Endothelial cell (in vitro differentiated cells): ENCODE results near the gene RFC1. TPM values are rescaled to one million over a fixed set of nuclear protein-coding genes. Genes with fewer than 3 reads are reported as not detected.
"Not testable (repeated sequence)": the region's sequence is repeated elsewhere in the genome, so short reads cannot be mapped to it uniquely, and the experiment has no call there.

Source experiments
- DNase-seq: peaks from one replicate; pipeline ENCODE4 v3.0.0; 2021; ENCODE audit warnings: low spot score
- H3K27ac Mint-ChIP-seq: one replicate; pipeline ENCODE4 v1.8.0; 2021; ENCODE audit warnings: mixed read lengths, inconsistent platforms; ENCODE audit not compliant: unreplicated experiment
- H3K27me3 Mint-ChIP-seq: one replicate; pipeline ENCODE4 v1.8.0; 2021; ENCODE audit warnings: mild to moderate bottlenecking, moderate library complexity, mixed read lengths, inconsistent platforms; ENCODE audit not compliant: unreplicated experiment
- H3K36me3 Mint-ChIP-seq: one replicate; pipeline ENCODE4 v1.8.0; 2021; ENCODE audit warnings: mild to moderate bottlenecking, low read depth, mixed read lengths, inconsistent platforms; ENCODE audit not compliant: unreplicated experiment
- H3K4me1 Mint-ChIP-seq: one replicate; pipeline ENCODE4 v1.8.0; 2021; ENCODE audit warnings: mild to moderate bottlenecking, mixed read lengths, inconsistent platforms; ENCODE audit not compliant: unreplicated experiment
- H3K4me3 Mint-ChIP-seq: one replicate; pipeline ENCODE4 v1.8.0; 2021; ENCODE audit warnings: mild to moderate bottlenecking, mixed read lengths, inconsistent platforms; ENCODE audit not compliant: unreplicated experiment
- H3K9me3 Mint-ChIP-seq: one replicate; pipeline ENCODE4 v1.8.0; 2021; ENCODE audit warnings: mixed read lengths, inconsistent platforms; ENCODE audit not compliant: unreplicated experiment
- CTCF ChIP-seq: fragments of 200-600 bp; sonication (generic); IDR thresholded peaks from one replicate; pipeline ENCODE4 v1.5.0; 2021; ENCODE audit warnings: antibody characterized with exemption; ENCODE audit not compliant: unreplicated experiment
- total RNA-seq: library from RNA; stranded (reverse); fragmentation: NEBNext Ultra II Directional; extraction: Animal tissue kit (Norgen Biotek cat#: 25700); gene quantifications from one replicate; pipeline ENCODE4 v1.2.1, GENCODE V29; 2021; ENCODE audit not compliant: unreplicated experiment

RFC1 gene
- total RNA-seq, 1 donor from 2014 or later = 47.5 TPM

- Mint-ChIP-seq H3K4me3 (no peak within 1 kb of the TSS), H3K36me3 (no peaks in the 10 kb centered on the region), H3K27ac (no peak within 1 kb of the TSS), H3K27me3 (no peaks in the 10 kb centered on the region), H3K4me1 (no peaks in the 10 kb centered on the region), H3K9me3 (no peaks in the 10 kb centered on the region)
- no peak for DNase-seq
- no peak for TF ChIP-seq CTCF
Measured at GRCh38 chr4:39406763-39407583, 40.8 kb upstream of the RFC1 start, which contains the start of gene KLB. Gene KLB, plus strand, starts transcription at chr4:39406930. Its CDS starts 20 bp downstream, at chr4:39406950.

- not testable (repeated sequence) for H3K9me3 Mint-ChIP-seq, H3K36me3 Mint-ChIP-seq, H3K27ac Mint-ChIP-seq, H3K4me3 Mint-ChIP-seq, DNase-seq, H3K4me1 Mint-ChIP-seq, H3K27me3 Mint-ChIP-seq
Measured at GRCh38 chr4:39401640-39402039, 35.5 kb upstream of the RFC1 start.

GRCh38 chr4:39394706-39395105 is 28.5 kb upstream of the RFC1 start:
- no peaks in the 10 kb centered on the region for H3K27me3 Mint-ChIP-seq

GRCh38 chr4:39390603-39391002 is 24.4 kb upstream of the RFC1 start:
- no peaks in the 10 kb centered on the region for H3K36me3 Mint-ChIP-seq
- H3K4me3 Mint-ChIP-seq = no peak overlapping the region
- TF ChIP-seq CTCF = no peak
- no peaks in the 10 kb centered on the region for H3K9me3 Mint-ChIP-seq
- H3K27ac Mint-ChIP-seq = no peak overlapping the region
- DNase-seq = no peak
- no peaks in the 10 kb centered on the region for H3K27me3 Mint-ChIP-seq
- no peaks in the 10 kb centered on the region for H3K4me1 Mint-ChIP-seq

More at GRCh38 chr4:39394706-39395105, 28.5 kb upstream of the RFC1 start:
- Mint-ChIP-seq H3K4me3 (no peak overlapping the region), H3K9me3 (no peaks in the 10 kb centered on the region), H3K4me1 (no peaks in the 10 kb centered on the region), H3K36me3 (no peaks in the 10 kb centered on the region), H3K27ac (no peak overlapping the region)
- no peak for TF ChIP-seq CTCF
- DNase-seq = no peak

GRCh38 chr4:39384563-39384962 is 18.4 kb upstream of the RFC1 start:
- no peaks in the 10 kb centered on the region for H3K36me3 Mint-ChIP-seq
- DNase-seq = no peak
- no peak overlapping the region for H3K4me3 Mint-ChIP-seq
- no peaks in the 10 kb centered on the region for H3K27me3 Mint-ChIP-seq
- TF ChIP-seq CTCF = no peak
- H3K4me1 Mint-ChIP-seq = no peaks in the 10 kb centered on the region
- no peak overlapping the region for H3K27ac Mint-ChIP-seq
- no peaks in the 10 kb centered on the region for H3K9me3 Mint-ChIP-seq
